ENCODE data around the gene HMCN1. TPM values are rescaled to one million over a fixed set of nuclear protein-coding genes. Genes with fewer than 3 reads are reported as not detected.

Gene HMCN1
- total RNA-seq, 4 donors from 2014 or later = 11.6 to 95.9 (median 78.6) TPM

DNA sequence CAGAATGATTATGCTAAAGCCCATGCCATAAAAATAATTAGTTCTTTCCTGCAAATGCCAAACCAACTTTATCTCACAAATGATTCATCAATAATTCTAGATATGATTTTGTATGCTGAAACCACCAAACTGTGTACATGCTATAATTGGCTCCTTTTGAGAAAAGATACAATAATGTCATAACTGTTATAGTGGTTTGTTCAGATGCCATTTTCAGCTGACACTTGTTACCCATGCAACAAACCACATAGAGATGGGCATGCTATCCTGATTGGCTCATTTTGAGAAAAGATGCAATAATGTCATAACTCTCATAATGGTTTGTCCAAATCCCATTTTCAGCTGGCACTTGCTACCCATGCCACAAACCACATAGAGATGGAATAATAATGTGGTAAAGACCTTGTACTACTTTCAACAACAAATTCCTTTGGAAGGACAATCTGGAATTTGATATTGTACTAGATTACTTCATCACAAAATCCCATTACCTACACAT, 357.1 kb downstream of the HMCN1 start:
- Histone ChIP-seq H3K27me3 (no peaks in the 10 kb centered on the region), H3K9me3 (no peaks in the 10 kb centered on the region), H3K36me3 (peaks cover 0 to 32% of the 10 kb centered on the region in 2 donors), H3K4me1 (peaks cover 0 to 6% (median 0%) of the 10 kb centered on the region in 3 donors), H3K4me3 (no peak overlapping the region), H3K27ac (no peak overlapping the region)
- ATAC-seq = no peak
- TF ChIP-seq POLR2A (IDR thresholded peaks at IDR 0.05) (no peak), POLR2AphosphoS5 (IDR thresholded peaks at IDR 0.05) (no peak)
- TF ChIP-seq, protein P1, sequence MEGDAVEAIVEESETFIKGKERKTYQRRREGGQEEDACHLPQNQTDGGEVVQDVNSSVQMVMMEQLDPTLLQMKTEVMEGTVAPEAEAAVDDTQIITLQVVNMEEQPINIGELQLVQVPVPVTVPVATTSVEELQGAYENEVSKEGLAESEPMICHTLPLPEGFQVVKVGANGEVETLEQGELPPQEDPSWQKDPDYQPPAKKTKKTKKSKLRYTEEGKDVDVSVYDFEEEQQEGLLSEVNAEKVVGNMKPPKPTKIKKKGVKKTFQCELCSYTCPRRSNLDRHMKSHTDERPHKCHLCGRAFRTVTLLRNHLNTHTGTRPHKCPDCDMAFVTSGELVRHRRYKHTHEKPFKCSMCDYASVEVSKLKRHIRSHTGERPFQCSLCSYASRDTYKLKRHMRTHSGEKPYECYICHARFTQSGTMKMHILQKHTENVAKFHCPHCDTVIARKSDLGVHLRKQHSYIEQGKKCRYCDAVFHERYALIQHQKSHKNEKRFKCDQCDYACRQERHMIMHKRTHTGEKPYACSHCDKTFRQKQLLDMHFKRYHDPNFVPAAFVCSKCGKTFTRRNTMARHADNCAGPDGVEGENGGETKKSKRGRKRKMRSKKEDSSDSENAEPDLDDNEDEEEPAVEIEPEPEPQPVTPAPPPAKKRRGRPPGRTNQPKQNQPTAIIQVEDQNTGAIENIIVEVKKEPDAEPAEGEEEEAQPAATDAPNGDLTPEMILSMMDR (IDR thresholded peaks at IDR 0.05) = no peak

GRCh38 chr1:186093437-186093836, 359.2 kb downstream of the HMCN1 start:
- 24% methylated on average over 2 of the region's 2 CpGs; no CpG with 5 or more reads in 1 of the 2 donors for WGBS, 2 donors (ENCODE audit: low coverage in 1 of 2)
- ATAC-seq = no peak
- H3K9me3 ChIP-seq = no peaks in the 10 kb centered on the region
- H3K4me3 ChIP-seq = no peak overlapping the region
- TF ChIP-seq, protein P1 (IDR thresholded peaks at IDR 0.05) = no peak
- no peak for TF ChIP-seq POLR2AphosphoS5 (IDR thresholded peaks at IDR 0.05)
- TF ChIP-seq POLR2A (IDR thresholded peaks at IDR 0.05) = no peak
- peaks cover 0 to 12% of the 10 kb centered on the region in 2 donors for H3K36me3 ChIP-seq
- H3K27me3 ChIP-seq = no peaks in the 10 kb centered on the region
- no peak overlapping the region for H3K27ac ChIP-seq
- H3K4me1 ChIP-seq = peaks cover 0 to 6% (median 0%) of the 10 kb centered on the region in 3 donors

- 71 to 92% methylated on average over 2 of the region's 2 CpGs for WGBS, 2 donors (ENCODE audit: low coverage in 1 of 2)
- Histone ChIP-seq H3K27ac (no peak overlapping the region), H3K36me3 (peaks cover 0 to 9% of the 10 kb centered on the region in 2 donors), H3K4me3 (no peak overlapping the region), H3K27me3 (no peaks in the 10 kb centered on the region), H3K9me3 (no peaks in the 10 kb centered on the region), H3K4me1 (peaks cover 0 to 6% (median 0%) of the 10 kb centered on the region in 3 donors)
- TF ChIP-seq, protein P1 (IDR thresholded peaks at IDR 0.05) = no peak
- no peak for ATAC-seq
These were observed 360.0 kb downstream of the HMCN1 start for GRCh38 chr1:186094172-186094571.

GRCh38 chr1:186099336-186100104, 365.3 kb downstream of the HMCN1 start:
- Histone ChIP-seq H3K36me3 (no peaks in the 10 kb centered on the region), H3K4me1 (peaks cover 0 to 19% (median 2%) of the 10 kb centered on the region in 3 donors), H3K27me3 (no peaks in the 10 kb centered on the region), H3K9me3 (no peaks in the 10 kb centered on the region), H3K27ac (no peak overlapping the region), H3K4me3 (no peak overlapping the region)
- ATAC-seq = no peak
- WGBS, 2 donors (ENCODE audit: low coverage in 1 of 2) = 63 to 74% methylated on average over 4 of the region's 4 CpGs
- TF ChIP-seq, protein P1 (IDR thresholded peaks at IDR 0.05) = no peak
- no peak for TF ChIP-seq POLR2AphosphoS5 (IDR thresholded peaks at IDR 0.05)

DNA sequence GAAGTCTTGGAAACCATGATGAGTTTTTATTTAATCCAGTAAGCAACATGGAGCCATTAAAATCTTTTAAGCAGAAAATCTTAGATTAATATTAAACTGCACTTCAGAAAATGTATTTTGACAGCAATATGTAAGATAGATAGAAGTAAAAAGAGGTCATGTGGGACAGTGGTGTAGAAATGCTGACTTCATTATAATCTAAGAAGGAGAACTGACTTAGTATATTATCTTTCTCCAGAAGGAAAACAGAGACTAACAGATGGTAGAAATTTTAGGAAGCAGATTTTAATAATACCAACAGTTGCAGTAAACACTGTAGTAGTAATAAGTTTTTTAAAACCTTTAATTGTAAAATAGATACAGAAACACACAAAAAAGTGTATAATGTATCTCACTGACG, 367.9 kb downstream of the HMCN1 start:
- ATAC-seq = no peak
- H3K27me3 ChIP-seq = no peaks in the 10 kb centered on the region
- H3K4me1 ChIP-seq = peaks cover 0 to 19% (median 2%) of the 10 kb centered on the region in 3 donors
- no peaks in the 10 kb centered on the region for H3K9me3 ChIP-seq
- 57 to 70% methylated on average over 1 of the region's 1 CpG for WGBS, 2 donors (ENCODE audit: low coverage in 1 of 2)
- TF ChIP-seq, protein P1 (IDR thresholded peaks at IDR 0.05) = no peak
- TF ChIP-seq POLR2A (IDR thresholded peaks at IDR 0.05) = no peak
- no peak for TF ChIP-seq POLR2AphosphoS5 (IDR thresholded peaks at IDR 0.05)
- no peak for TF ChIP-seq EP300 (IDR thresholded peaks at IDR 0.05)
- no peak overlapping the region for H3K4me3 ChIP-seq
- H3K27ac ChIP-seq = peak overlapping the region in 3 of 4 donors; percentile 66 to 71 (median 66)
- H3K36me3 ChIP-seq = peaks cover 0 to 7% of the 10 kb centered on the region in 2 donors
